Nephron (organoid): ENCODE results near the gene OR2S2.

Experiments used
- H3K27ac Mint-ChIP-seq, 3 experiments: 2 replicates each; pipeline ENCODE4 v1.8.0; 2020; ENCODE audit warnings: mixed read lengths in 3 of 3, mild to moderate bottlenecking in 2 of 3, moderate library complexity in 1 of 3
- H3K27me3 Mint-ChIP-seq: 2 replicates; pipeline ENCODE4 v1.8.0; 2021; ENCODE audit warnings: low read depth, mild to moderate bottlenecking, moderate library complexity, mixed read lengths
- H3K36me3 Mint-ChIP-seq: 2 replicates; pipeline ENCODE4 v1.8.0; 2020; ENCODE audit warnings: low read depth, mixed read lengths
- H3K4me1 Mint-ChIP-seq: 2 replicates; pipeline ENCODE4 v1.8.0; 2020; ENCODE audit warnings: mixed read lengths
- H3K4me3 Mint-ChIP-seq, 3 experiments: 2 replicates each; pipeline ENCODE4 v1.8.0; 2020; ENCODE audit warnings: mild to moderate bottlenecking in 3 of 3, mixed read lengths in 3 of 3, moderate library complexity in 2 of 3
- H3K9me3 Mint-ChIP-seq: 2 replicates; pipeline ENCODE4 v1.8.0; 2020; ENCODE audit warnings: mixed read lengths
- CTCF ChIP-seq, 3 experiments: fragments of 200-600 bp; sonication (generic); IDR thresholded peaks; one replicate each; pipeline ENCODE4 v1.5.0; 2021; ENCODE audit warnings: antibody characterized with exemption in 3 of 3; ENCODE audit not compliant: unreplicated experiment in 3 of 3

Gene OR2S2

GRCh38 chr9:35967042-35967441 lies 9.1 kb upstream of the OR2S2 start:
- H3K9me3 Mint-ChIP-seq, result no peaks in the 10 kb centered on the region
- H3K4me3 Mint-ChIP-seq, result no peak overlapping the region
- peaks cover 6% of the 10 kb centered on the region for H3K4me1 Mint-ChIP-seq
- H3K36me3 Mint-ChIP-seq, result no peaks in the 10 kb centered on the region
- H3K27me3 Mint-ChIP-seq, result peaks cover 11% of the 10 kb centered on the region
- no peak overlapping the region for H3K27ac Mint-ChIP-seq
- TF ChIP-seq CTCF (IDR thresholded peaks at IDR 0.05; ENCODE audit: unreplicated experiment in 3 of 3), result no peak

GRCh38 chr9:35966433-35966832 lies 8.5 kb upstream of the OR2S2 start:
- H3K4me1 Mint-ChIP-seq, result peaks cover 6% of the 10 kb centered on the region
- peaks cover 5% of the 10 kb centered on the region for H3K27me3 Mint-ChIP-seq
- TF ChIP-seq CTCF (IDR thresholded peaks at IDR 0.05; ENCODE audit: unreplicated experiment in 3 of 3), result no peak
- no peaks in the 10 kb centered on the region for H3K9me3 Mint-ChIP-seq
- no peaks in the 10 kb centered on the region for H3K36me3 Mint-ChIP-seq
- H3K27ac Mint-ChIP-seq, result no peak overlapping the region
- H3K4me3 Mint-ChIP-seq, result no peak overlapping the region

GRCh38 chr9:35965011-35965410 lies 7.1 kb upstream of the OR2S2 start:
- peaks cover 15% of the 10 kb centered on the region for H3K4me1 Mint-ChIP-seq
- H3K4me3 Mint-ChIP-seq, result no peak overlapping the region
- H3K36me3 Mint-ChIP-seq, result no peaks in the 10 kb centered on the region
- peaks cover 5% of the 10 kb centered on the region for H3K27me3 Mint-ChIP-seq
- no peak for TF ChIP-seq CTCF (IDR thresholded peaks at IDR 0.05; ENCODE audit: unreplicated experiment in 3 of 3)
- no peaks in the 10 kb centered on the region for H3K9me3 Mint-ChIP-seq
- no peak overlapping the region for H3K27ac Mint-ChIP-seq

- Mint-ChIP-seq H3K9me3 (no peaks in the 10 kb centered on the region), H3K4me3 (peak overlapping the region in 1 of 3 experiments; percentile 16), H3K27me3 (no peaks in the 10 kb centered on the region), H3K27ac (peak overlapping the region in 1 of 3 experiments; percentile 37), H3K36me3 (no peaks in the 10 kb centered on the region), H3K4me1 (peaks cover 27% of the 10 kb centered on the region)
- no peak for TF ChIP-seq CTCF (IDR thresholded peaks at IDR 0.05; ENCODE audit: unreplicated experiment in 3 of 3)
Measured at GRCh38 chr9:35962126-35962906, 4.4 kb upstream of the OR2S2 start.

GRCh38 chr9:35960039-35960655 lies 2.2 kb upstream of the OR2S2 start:
- Mint-ChIP-seq H3K27me3 (no peaks in the 10 kb centered on the region), H3K9me3 (no peaks in the 10 kb centered on the region), H3K4me3 (no peak overlapping the region), H3K27ac (peak overlapping the region in 2 of 3 experiments; percentile 41 to 84), H3K36me3 (no peaks in the 10 kb centered on the region), H3K4me1 (peaks cover 27% of the 10 kb centered on the region)
- TF ChIP-seq CTCF (IDR thresholded peaks at IDR 0.05; ENCODE audit: unreplicated experiment in 3 of 3), result no peak
